AG04450 (cell line): ENCODE data around the gene CIRBP. TPM values are rescaled to one million over a fixed set of nuclear protein-coding genes. Genes with fewer than 3 reads are reported as not detected.

Experiments
- CTCF ChIA-PET: fragments of 300-600, 350-600 bp; formaldehyde crosslinking; extraction: SDS; loops from one replicate; lab custom pipeline; 2022; ENCODE audit warnings: antibody characterized with exemption, inconsistent platforms; lab: Charles Lee
- POLR2A ChIA-PET: fragments of 350-600 bp; formaldehyde crosslinking; extraction: SDS; loops from one replicate; lab custom pipeline; 2021; ENCODE audit warnings: antibody characterized with exemption, inconsistent platforms; lab: Yijun Ruan, JAX
- DNase-seq: peaks from one replicate; pipeline ENCODE4 v3.0.0-alpha.2; 2011; ENCODE audit warnings: low read depth, low spot score
- H3K27ac ChIP-seq: one replicate; pipeline ENCODE4 v1.5.1; 2012; ENCODE audit warnings: low read depth, low read length, control low read depth
- H3K27me3 ChIP-seq: one replicate; pipeline ENCODE4 v1.6.0; 2012; ENCODE audit warnings: low read length; ENCODE audit not compliant: control insufficient read depth, insufficient read depth
- H3K4me3 ChIP-seq: 2 replicates; pipeline ENCODE4 v1.5.1; 2011; ENCODE audit warnings: mild to moderate bottlenecking, low read depth, low read length, control low read depth
- H3K9me3 ChIP-seq: 2 replicates; pipeline ENCODE4 v1.5.1; 2012; ENCODE audit warnings: low read length; ENCODE audit not compliant: control insufficient read depth, insufficient read depth
- CTCF ChIP-seq: IDR thresholded peaks from 2 replicates; pipeline ENCODE4 v1.5.1; 2011; ENCODE audit warnings: low read depth, low read length, control low read depth, inconsistent platforms
- polyA plus RNA-seq: library from polyadenylated mRNA; depleted of rRNA; stranded (reverse); fragments of >200 nt; gene quantifications from 2 replicates; pipeline ENCODE4 v1.2.3, GENCODE V29; 2011; rRNA removed

CIRBP gene
- polyA plus RNA-seq, 1 experiment, result 269 TPM

DNA sequence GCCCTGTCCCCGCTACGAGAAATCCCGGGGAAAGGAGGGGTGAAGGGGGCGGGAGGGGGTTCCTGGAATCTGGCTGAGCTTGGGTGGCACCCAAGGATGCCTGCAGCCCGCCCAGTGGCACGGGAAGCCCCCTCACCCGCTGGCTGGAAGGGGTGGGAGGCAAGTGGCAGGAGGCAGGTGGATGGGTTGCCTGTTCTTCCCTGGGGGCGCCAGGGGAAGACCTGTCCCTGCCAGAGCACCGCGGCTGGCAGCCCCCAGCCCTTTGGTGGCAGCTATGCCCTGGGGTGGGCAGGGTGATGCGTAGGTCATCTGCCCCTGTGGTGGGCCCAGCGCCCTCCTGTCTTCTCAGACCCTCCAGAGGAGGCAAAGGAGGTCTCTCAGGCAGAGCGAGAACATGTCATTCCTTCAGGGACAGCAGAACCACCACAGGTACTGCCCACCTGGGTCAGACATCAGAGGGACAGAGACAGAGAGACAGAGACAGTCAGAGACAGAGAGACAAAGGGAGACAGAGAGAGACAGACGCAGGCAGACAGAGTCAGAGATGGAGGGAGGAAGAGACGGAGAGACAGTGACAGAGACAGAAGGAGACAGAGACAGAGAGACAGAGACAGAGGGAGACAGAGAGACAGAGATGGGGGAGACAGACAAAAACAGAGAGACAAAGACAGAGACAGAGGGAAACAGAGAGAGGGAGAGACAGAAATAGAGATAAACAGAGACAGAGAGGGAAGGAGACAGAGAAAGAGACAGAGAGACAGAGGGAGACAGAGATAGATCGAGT, 53.3 kb downstream of the CIRBP start:
- POLR2A ChIA-PET, result no interaction called here
- Histone ChIP-seq H3K9me3 (no peaks in the 10 kb centered on the region; the same call in 1 of the 2 replicates), H3K27me3 (peaks cover 16% of the 10 kb centered on the region), H3K27ac (no peak overlapping the region), H3K4me3 (no peak overlapping the region)
- CTCF ChIA-PET, result no interaction called here
- no peak for TF ChIP-seq CTCF
- DNase-seq, result no peak

DNA sequence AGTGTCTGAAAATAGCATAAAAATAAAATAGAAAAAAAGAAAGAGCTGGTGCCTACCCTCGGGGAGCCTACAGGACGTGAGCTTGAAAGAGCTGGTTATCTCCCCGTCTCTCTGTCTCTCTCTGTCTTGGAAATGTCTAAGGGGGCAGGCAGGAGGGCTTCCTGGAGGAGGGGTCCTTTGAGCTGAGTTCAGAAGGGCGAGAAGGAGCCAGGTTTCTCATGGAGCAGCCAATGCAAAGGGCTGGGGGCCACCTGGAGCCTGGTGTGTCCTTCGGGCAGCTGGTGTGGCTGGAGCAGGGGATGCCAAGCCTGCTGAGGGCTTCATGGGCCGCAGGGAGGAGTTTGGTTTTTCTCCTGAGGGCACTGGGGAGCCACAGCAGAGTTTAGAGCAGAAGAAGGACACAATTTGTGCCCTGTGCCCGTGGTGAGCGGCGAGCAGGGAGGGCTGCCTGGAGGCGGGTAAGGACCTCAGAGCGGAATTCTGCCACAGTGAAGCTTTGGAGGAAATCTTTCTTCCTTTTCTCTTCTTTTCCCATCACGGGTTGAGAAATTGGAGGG, 55.2 kb downstream of the CIRBP start:
- H3K27me3 ChIP-seq, result no peaks in the 10 kb centered on the region
- POLR2A ChIA-PET, result no interaction called here
- H3K27ac ChIP-seq, result no peak overlapping the region
- DNase-seq, result no peak
- no peaks in the 10 kb centered on the region; the same call in 1 of the 2 replicates for H3K9me3 ChIP-seq
- CTCF ChIA-PET, result interaction anchor here (0.7 kb wide), 1 partner anchor 8 kb away, joined by 3 read pairs; no protein-coding TSS in a partner anchor
- TF ChIP-seq CTCF, result no peak
- H3K4me3 ChIP-seq, result no peak overlapping the region

Other genes with a start within 250 kb of the CIRBP start
- 55.8 and 74.0 TPM in 2 replicates for gene TMEM259, start 248.2 kb upstream of the CIRBP start, polyA plus RNA-seq
- not detected in 2 replicates for gene RNU6-2, start 247.8 kb upstream of the CIRBP start, polyA plus RNA-seq
- 302 and 362 TPM in 2 replicates for gene CNN2, start 242.7 kb upstream of the CIRBP start, polyA plus RNA-seq
- 1.5 and 1.6 TPM in 2 replicates for gene ABCA7, start 229.2 kb upstream of the CIRBP start, polyA plus RNA-seq
- gene ARHGAP45, start 202.2 kb upstream of the CIRBP start, polyA plus RNA-seq, result 0.36 and 0.60 TPM in 2 replicates
- 140 and 172 TPM in 2 replicates for gene POLR2E, start 174.0 kb upstream of the CIRBP start, polyA plus RNA-seq
- gene GPX4, start 165.3 kb upstream of the CIRBP start, polyA plus RNA-seq, result 627 and 865 TPM in 2 replicates
- gene SBNO2, start 95.1 kb upstream of the CIRBP start, polyA plus RNA-seq, result 9.9 and 14.2 TPM in 2 replicates
- gene STK11, start 63.6 kb upstream of the CIRBP start, polyA plus RNA-seq, result 24.6 and 26.6 TPM in 2 replicates
- gene CBARP, start 31.3 kb upstream of the CIRBP start, polyA plus RNA-seq, result 1.1 and 1.6 TPM in 2 replicates
- 36.4 and 55.1 TPM in 2 replicates for gene ATP5F1D, start 27.6 kb upstream of the CIRBP start, polyA plus RNA-seq
- gene MIDN, start 20.7 kb upstream of the CIRBP start, polyA plus RNA-seq, result 6.6 and 10.6 TPM in 2 replicates
- 16.6 and 29.1 TPM in 2 replicates for gene FAM174C, start 6.2 kb downstream of the CIRBP start, polyA plus RNA-seq
- not detected in 2 replicates for gene EFNA2, start 16.5 kb downstream of the CIRBP start, polyA plus RNA-seq
- gene NDUFS7, start 114.6 kb downstream of the CIRBP start, polyA plus RNA-seq, result 26.1 and 45.5 TPM in 2 replicates
- gene GAMT, start 132.2 kb downstream of the CIRBP start, polyA plus RNA-seq, result 26.9 and 39.8 TPM in 2 replicates
- 45.8 and 52.8 TPM in 2 replicates for gene DAZAP1, start 138.3 kb downstream of the CIRBP start, polyA plus RNA-seq
- gene RPS15, start 169.1 kb downstream of the CIRBP start, polyA plus RNA-seq, result 596 and 980 TPM in 2 replicates
- 0.09 and 0.17 TPM in 2 replicates for gene APC2, start 180.8 kb downstream of the CIRBP start, polyA plus RNA-seq
- gene C19orf25, start 209.9 kb downstream of the CIRBP start, polyA plus RNA-seq, result 14.5 and 17.5 TPM in 2 replicates
- 0.40 TPM in 2 replicates for gene PCSK4, start 221.0 kb downstream of the CIRBP start, polyA plus RNA-seq
- 0.84 and 1.1 TPM in 2 replicates for gene REEP6, start 221.8 kb downstream of the CIRBP start, polyA plus RNA-seq
- 5.6 and 7.5 TPM in 2 replicates for gene ADAMTSL5, start 243.7 kb downstream of the CIRBP start, polyA plus RNA-seq